Esophagus muscularis mucosa (tissue), 4 donors: ENCODE results near the gene KRTAP10-4.
"Not testable (repeated sequence)": the region's sequence is repeated elsewhere in the genome, so short reads cannot be mapped to it uniquely, and the experiment has no call there.

Experiments
- CTCF ChIP-seq, 3 experiments: fragments of 200-600 bp in 2 of 3; fragments of 450-650 bp in 1 of 3; sonication (generic) in 2 of 3; IDR thresholded peaks; one replicate each; pipeline ENCODE4 v1.5.1; 2017 to 2019; ENCODE audit warnings: antibody characterized with exemption in 3 of 3, mild to moderate bottlenecking in 2 of 3, moderate library complexity in 1 of 3
- EP300 ChIP-seq: sonication (generic); formaldehyde crosslinking; IDR thresholded peaks from one replicate; pipeline ENCODE4 v1.6.1; 2017; ENCODE audit warnings: antibody characterized with exemption
- POLR2A ChIP-seq: fragments of 450-650 bp; IDR thresholded peaks from one replicate; pipeline ENCODE4 v1.6.1; 2017; ENCODE audit warnings: antibody characterized with exemption, moderate library complexity, mild to moderate bottlenecking, low read depth
- POLR2AphosphoS5 ChIP-seq, 2 donors: sonication (generic); formaldehyde crosslinking; IDR thresholded peaks; one replicate each; pipeline ENCODE4 v1.6.1; 2017; ENCODE audit warnings: antibody characterized with exemption in 2 of 2

DNA sequence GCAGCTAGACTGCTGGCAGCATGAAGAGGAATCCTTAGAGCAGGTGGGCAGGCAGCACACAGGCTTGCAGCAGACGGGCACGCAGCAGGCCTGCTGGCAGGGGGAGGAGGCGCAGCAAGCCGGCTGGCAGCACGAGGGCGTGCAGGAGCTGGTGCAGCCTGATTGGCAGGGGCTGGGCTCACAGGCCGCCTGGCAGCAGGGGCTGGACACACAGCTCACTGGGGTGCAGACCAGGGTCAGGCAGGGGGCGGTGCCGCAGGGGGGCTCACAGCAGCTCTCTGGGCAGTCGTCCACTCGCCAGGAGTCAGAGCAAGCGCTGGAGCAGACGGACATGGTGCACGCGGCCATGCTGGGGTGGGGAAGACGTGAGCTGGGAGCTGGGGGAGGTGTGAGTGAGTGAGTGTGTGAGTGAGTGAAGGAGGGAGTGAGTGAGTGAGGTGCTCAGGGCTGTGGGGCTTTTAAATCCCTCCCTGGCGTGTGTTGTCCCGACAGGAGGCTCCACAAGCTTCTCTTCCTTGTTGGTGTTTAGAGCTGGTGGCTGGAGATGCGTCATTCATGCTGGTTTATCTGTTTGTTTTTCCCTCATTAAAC lies 6.8 kb downstream of the KRTAP10-4 start, which contains the start of gene KRTAP10-5:
- not testable (repeated sequence) for TF ChIP-seq CTCF (IDR thresholded peaks at IDR 0.05); POLR2A; EP300; POLR2AphosphoS5 (IDR thresholded peaks at IDR 0.05)
